Measurements from ENCODE around the gene IGF2BP1.
"Not testable (repeated sequence)": the region's sequence is repeated elsewhere in the genome, so short reads cannot be mapped to it uniquely, and the experiment has no call there.

The IGF2BP1 gene

DNA sequence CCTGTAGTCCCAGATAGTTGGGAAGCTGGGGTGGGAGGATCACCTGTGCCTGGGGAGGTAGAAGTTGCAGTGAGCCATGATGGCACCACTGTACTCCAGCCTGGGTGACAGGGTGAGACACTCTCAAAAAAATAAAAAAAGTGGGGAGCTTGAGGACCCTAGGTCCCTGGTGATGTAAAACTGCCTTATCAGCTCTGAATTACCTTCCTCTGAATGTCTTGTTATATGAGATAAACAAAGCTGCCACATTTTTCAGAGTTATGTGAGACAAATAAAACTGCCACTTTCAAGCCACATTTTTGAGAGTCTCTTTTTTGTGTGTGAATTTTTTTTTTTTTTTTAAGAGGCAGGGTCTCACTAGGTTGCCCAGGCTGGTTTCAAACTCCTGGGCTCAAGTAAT, 103.4 kb downstream of the IGF2BP1 start:
- Histone ChIP-seq H3K4me3 (ENCODE audit: low read length) (no peak overlapping the region), H3K9me3 (ENCODE audit: insufficient read depth, low read length) (no peaks in the 10 kb centered on the region), H3K36me3 (replicated peaks; ENCODE audit: low read depth, low read length) (no peaks in the 10 kb centered on the region), H3K9ac (ENCODE audit: low read length) (no peak overlapping the region), H3K4me2 (ENCODE audit: low read length) (no peak overlapping the region), H2AFZ (ENCODE audit: low read depth, low read length) (no peak overlapping the region), H3K79me2 (ENCODE audit: low read length) (no peaks in the 10 kb centered on the region), H4K20me1 (ENCODE audit: insufficient read depth, low read length) (no peaks in the 10 kb centered on the region), H3K27ac (ENCODE audit: low read length) (no peak overlapping the region), H3K4me1 (ENCODE audit: low read length) (no peaks in the 10 kb centered on the region), H3K27me3 (ENCODE audit: low read depth, low read length) (no peaks in the 10 kb centered on the region)
- TF ChIP-seq, protein P1, sequence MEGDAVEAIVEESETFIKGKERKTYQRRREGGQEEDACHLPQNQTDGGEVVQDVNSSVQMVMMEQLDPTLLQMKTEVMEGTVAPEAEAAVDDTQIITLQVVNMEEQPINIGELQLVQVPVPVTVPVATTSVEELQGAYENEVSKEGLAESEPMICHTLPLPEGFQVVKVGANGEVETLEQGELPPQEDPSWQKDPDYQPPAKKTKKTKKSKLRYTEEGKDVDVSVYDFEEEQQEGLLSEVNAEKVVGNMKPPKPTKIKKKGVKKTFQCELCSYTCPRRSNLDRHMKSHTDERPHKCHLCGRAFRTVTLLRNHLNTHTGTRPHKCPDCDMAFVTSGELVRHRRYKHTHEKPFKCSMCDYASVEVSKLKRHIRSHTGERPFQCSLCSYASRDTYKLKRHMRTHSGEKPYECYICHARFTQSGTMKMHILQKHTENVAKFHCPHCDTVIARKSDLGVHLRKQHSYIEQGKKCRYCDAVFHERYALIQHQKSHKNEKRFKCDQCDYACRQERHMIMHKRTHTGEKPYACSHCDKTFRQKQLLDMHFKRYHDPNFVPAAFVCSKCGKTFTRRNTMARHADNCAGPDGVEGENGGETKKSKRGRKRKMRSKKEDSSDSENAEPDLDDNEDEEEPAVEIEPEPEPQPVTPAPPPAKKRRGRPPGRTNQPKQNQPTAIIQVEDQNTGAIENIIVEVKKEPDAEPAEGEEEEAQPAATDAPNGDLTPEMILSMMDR (IDR thresholded peaks at IDR 0.05; ENCODE audit: low read depth, low read length): no peak
- TF ChIP-seq EZH2phosphoT487 (IDR thresholded peaks at IDR 0.05; ENCODE audit: low read depth): no peak

DNA sequence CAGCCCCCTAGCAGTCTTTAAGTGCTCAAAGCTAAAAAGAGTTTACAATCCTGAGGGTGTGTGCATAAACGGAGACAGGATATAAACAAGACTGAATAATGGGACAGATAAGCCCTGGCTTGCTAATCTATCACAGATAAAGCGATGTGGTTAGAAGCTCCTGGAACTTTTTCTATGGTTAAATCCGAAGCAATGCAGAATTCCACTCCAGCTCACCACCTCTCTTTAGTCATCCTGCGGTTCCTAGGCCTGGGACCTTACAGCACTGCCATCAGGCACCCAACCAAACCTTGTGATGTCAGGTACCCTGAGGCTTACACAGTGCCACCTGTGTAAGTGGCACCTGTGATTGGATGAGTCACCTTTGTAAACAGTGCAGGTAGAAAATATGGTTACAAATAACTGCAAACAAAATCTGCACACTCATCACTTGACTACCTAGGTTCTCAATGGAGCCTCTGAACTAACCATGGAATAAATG, 103.9 kb downstream of the IGF2BP1 start:
- Histone ChIP-seq H3K36me3 (replicated peaks; ENCODE audit: low read depth, low read length) (no peaks in the 10 kb centered on the region), H3K79me2 (ENCODE audit: low read length) (no peaks in the 10 kb centered on the region), H4K20me1 (ENCODE audit: insufficient read depth, low read length) (no peaks in the 10 kb centered on the region), H2AFZ (ENCODE audit: low read depth, low read length) (no peak overlapping the region), H3K27ac (ENCODE audit: low read length) (no peak overlapping the region), H3K4me2 (ENCODE audit: low read length) (no peak overlapping the region), H3K9me3 (ENCODE audit: insufficient read depth, low read length) (no peaks in the 10 kb centered on the region), H3K9ac (ENCODE audit: low read length) (no peak overlapping the region), H3K27me3 (ENCODE audit: low read depth, low read length) (no peaks in the 10 kb centered on the region), H3K4me1 (ENCODE audit: low read length) (no peaks in the 10 kb centered on the region), H3K4me3 (ENCODE audit: low read length) (no peak overlapping the region)
- TF ChIP-seq, protein P1 (IDR thresholded peaks at IDR 0.05; ENCODE audit: low read depth, low read length): no peak
- TF ChIP-seq EZH2phosphoT487 (IDR thresholded peaks at IDR 0.05; ENCODE audit: low read depth): no peak

GRCh38 chr17:49103360-49103759, 106.2 kb downstream of the IGF2BP1 start:
- not testable (repeated sequence) for H3K36me3 ChIP-seq (replicated peaks; ENCODE audit: low read depth, low read length); H3K9me3 ChIP-seq (ENCODE audit: insufficient read depth, low read length)

DNA sequence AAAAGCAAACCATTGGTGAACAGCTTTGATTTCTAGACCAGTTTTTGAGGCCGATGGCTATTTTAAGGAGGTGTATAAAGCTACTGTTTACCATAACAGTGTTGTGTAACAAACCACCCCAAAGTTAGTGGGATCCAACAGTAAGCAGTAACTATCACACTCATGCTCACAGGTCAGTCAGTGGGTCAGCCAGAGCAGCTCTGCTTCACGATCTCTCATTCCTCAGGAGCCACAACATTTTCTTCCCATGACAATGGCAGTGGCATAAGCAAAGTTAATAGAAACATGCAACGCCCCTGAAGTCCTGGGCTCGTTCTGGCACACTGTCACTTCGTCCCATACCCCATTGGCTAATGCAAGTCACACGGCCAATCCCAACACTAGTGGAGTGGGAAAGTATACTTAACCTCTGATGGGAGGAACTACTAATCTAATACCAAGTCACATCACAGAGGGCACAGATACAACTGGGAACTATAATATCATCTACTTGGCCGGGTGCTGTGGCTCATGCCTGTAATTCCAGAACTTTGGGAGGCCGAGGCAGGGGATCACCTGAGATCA, 107.4 kb downstream of the IGF2BP1 start:
- Histone ChIP-seq H3K4me1 (ENCODE audit: low read length) (no peaks in the 10 kb centered on the region), H3K79me2 (ENCODE audit: low read length) (no peaks in the 10 kb centered on the region), H3K4me2 (ENCODE audit: low read length) (no peak overlapping the region), H3K9me3 (ENCODE audit: insufficient read depth, low read length) (no peaks in the 10 kb centered on the region), H2AFZ (ENCODE audit: low read depth, low read length) (no peak overlapping the region), H3K4me3 (ENCODE audit: low read length) (no peak overlapping the region), H3K9ac (ENCODE audit: low read length) (no peak overlapping the region), H3K27me3 (ENCODE audit: low read depth, low read length) (no peaks in the 10 kb centered on the region), H3K36me3 (replicated peaks; ENCODE audit: low read depth, low read length) (no peaks in the 10 kb centered on the region), H4K20me1 (ENCODE audit: insufficient read depth, low read length) (no peaks in the 10 kb centered on the region), H3K27ac (ENCODE audit: low read length) (no peak overlapping the region)
- TF ChIP-seq, protein P1 (IDR thresholded peaks at IDR 0.05; ENCODE audit: low read depth, low read length): no peak
- no peak for TF ChIP-seq EZH2phosphoT487 (IDR thresholded peaks at IDR 0.05; ENCODE audit: low read depth)

More at GRCh38 chr17:49103360-49103759, 106.2 kb downstream of the IGF2BP1 start:
- not testable (repeated sequence) for H3K79me2 ChIP-seq (ENCODE audit: low read length); H3K27ac ChIP-seq (ENCODE audit: low read length); H3K4me3 ChIP-seq (ENCODE audit: low read length); H3K27me3 ChIP-seq (ENCODE audit: low read depth, low read length); H4K20me1 ChIP-seq (ENCODE audit: insufficient read depth, low read length); H3K4me2 ChIP-seq (ENCODE audit: low read length); H2AFZ ChIP-seq (ENCODE audit: low read depth, low read length); H3K9ac ChIP-seq (ENCODE audit: low read length); H3K4me1 ChIP-seq (ENCODE audit: low read length)
